Stimulated activated naive CD4-positive, alpha-beta T cell (primary cell): Measurements from ENCODE around the gene UBTF.

ENCODE experiments used
- DNase-seq, 6 experiments: peaks; one replicate each; lab custom pipeline; 2025; lab: John Stamatoyannopoulos, UW

Gene UBTF

DNA sequence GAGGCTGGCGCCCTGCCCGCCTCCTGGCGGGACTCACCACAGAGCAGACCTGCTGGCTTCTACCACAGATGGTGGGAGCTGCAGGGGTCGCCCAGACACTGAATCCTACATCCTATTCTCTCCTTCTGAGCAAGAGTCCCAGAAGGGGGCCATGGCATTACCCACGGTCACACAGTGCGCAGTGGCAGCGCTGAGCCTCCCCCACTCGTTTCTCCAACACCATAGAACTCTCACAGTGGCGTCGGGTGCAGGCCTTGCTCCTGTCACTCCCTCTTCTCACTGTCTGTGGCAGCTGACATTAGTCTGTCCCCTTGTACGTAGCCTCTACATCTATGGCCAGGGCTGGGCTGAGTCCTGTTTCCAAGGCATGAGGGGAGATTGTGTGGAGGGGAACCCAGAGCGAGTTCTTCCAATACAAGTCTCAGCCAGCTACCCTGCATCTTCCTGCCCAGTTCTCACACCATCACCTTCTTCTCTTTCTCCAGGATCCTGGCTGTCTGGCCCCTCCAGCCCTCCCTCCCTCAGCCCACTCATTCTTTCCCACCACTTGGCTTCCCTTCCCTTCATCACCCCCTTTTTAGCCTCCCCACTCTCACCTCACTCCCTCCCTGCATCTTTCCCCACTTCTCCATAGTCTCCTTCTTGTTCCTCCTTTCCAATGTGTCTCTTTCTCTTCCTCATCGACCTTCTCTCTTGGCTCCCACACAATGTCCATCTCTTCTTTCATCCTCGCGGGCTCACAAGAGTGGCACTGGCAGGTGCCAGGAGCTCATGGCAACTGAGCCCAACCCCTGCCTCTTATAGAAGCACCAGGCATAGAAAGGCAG is 5.9 kb downstream of the UBTF start:
- no peak for DNase-seq

DNA sequence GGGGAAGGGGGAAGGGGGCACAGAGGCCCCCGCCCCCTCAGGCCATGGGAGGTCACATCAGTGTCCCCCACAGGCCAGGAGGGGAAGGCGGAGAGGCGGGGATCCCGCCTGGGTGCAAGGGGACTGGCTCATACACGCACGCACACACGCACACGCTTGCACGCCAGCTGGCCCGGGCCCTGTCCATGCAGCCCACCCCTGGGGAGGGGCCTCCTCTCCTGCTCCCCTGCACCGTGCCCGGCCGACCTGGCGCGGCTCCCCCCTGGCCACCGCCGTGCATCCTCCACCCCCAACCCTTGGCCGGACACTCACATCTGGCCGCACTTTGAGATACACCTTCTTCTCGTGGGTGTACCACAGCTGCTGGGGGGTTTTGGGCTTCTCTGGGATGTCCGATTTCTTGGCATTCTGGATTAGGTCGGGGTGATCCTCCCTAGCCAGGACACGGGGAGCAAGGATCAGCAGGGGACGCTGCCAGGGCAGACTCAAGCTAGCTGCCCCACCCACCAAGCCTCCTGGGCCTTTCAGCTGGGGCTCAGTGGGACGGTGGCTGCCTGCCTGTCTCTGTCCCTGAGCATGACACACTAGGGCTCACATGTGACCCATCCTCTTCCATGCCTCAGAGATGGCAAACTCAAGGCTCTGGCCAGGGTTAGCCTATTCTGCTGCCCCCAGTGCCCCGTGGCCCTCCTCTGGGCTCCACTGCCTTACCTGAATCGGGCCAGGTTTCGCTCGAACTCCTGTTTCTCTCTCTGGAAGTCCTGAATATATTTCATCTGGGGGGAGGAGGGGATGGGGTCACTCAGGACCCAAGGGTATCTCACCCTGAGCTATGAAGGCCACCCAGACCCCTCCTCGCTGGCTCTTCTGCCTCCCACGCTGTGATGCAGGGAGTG is 6.7 kb downstream of the UBTF start:
- no peak for DNase-seq

DNA sequence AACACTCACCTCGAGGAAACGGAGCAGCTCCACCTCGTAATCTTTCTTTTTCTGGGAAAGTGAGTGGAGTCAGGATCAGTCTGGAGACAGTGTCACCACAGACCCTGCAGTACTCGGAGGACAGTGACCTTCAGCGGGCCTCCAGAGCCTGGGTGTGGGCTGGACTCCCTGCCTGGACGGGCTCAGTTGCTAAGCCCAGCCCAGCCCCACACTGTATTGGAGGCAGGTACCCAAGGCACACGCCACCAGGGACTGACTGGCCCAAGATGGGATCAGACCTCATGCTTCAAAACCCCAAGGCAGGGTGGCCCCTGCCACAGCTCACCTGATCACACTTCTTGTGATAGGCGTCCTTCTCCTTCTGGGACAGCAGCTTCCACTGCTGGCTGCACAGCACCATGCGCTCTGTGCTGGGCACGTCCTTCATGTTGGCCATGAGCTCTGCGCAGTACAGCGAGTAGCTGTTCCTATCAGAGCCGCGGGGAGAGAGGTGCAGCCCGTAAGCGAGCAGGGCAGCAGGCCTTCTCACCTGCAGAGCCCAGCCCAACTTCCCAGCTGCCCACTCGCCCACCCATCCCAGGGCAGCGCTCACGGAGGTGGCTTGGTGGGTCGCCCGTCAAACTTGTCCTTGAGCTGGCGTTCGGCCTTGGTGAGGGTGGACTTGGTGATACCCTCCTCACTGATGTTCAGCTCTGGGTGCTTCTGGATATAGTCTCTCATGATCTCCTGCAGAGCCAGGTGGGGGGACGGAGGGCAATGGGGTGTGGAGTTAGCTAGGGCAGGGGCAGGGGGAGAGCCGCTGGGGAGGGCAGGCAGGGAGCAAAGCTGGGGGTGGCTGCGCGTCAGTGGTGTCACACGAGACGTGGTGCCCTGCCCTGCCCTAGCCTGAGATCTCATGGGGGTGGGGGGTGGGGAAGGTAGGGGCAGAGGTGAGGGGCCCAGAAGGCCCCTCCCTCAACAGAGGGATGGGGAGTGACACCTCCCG is 7.9 kb downstream of the UBTF start:
- no peak for DNase-seq

GRCh38 chr17:44210342-44211192 is 8.9 kb downstream of the UBTF start:
- DNase-seq, result peak; percentile 84 to 93 (median 86)

- DNase-seq, result no peak
These were observed 9.6 kb downstream of the UBTF start for GRCh38 chr17:44209786-44210341.

DNA sequence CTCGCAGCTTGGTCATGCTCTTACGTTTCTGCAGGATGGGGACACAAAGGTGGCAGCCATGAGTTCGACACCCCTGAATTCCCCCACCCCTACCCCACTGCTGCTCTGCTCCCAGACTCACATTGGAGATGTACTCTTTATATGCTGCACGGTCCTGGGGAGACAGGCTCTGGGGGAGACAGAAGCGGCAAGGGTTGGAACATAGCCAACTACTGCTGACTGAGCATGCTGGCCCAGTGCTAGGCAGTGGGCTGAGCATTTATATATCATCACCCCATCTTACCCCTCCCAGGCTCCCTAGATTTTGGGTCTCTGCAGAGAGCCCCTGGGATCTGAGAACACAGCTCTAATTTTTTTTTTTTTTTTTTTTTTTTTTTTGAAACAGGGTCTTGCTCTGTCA is 11.7 kb downstream of the UBTF start:
- no peak for DNase-seq

DNA sequence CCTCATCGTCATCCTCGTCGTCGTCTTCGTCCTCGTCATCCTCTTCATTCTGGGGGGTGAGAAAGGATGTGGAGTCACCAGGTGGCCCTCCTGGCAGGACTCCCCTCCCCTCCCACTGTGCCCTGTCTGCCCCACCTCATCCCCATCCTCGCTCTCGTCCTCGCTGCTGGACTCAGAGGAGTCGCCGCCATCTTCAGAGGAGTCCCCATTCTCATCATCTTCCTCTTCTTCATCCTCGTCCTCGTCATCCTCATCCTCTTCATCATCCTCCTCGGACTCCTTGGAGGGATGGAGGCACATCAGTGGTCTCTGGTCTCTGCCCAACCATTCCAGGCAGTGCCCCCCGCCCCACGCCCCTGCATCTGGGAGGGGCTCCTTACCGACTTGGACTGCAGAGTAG is 12.2 kb downstream of the UBTF start:
- DNase-seq, result no peak

DNA sequence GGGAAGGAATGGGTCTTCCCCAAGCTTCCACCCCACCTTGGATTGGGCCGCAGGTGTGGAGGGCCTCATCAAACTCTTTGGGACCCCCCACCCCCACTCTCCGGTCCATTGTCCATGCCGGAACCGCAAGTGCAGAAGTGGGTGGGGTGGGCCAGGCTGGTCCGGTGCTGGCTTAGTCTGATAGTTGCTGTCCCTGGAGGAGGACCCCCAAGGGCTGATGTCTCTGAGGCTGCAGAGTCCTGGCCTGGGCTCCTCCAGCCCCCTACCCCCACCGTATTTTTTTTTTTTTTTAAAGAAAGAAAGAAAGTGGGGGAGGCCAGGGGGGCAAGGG is 12.7 kb downstream of the UBTF start:
- DNase-seq, result no peak

DNA sequence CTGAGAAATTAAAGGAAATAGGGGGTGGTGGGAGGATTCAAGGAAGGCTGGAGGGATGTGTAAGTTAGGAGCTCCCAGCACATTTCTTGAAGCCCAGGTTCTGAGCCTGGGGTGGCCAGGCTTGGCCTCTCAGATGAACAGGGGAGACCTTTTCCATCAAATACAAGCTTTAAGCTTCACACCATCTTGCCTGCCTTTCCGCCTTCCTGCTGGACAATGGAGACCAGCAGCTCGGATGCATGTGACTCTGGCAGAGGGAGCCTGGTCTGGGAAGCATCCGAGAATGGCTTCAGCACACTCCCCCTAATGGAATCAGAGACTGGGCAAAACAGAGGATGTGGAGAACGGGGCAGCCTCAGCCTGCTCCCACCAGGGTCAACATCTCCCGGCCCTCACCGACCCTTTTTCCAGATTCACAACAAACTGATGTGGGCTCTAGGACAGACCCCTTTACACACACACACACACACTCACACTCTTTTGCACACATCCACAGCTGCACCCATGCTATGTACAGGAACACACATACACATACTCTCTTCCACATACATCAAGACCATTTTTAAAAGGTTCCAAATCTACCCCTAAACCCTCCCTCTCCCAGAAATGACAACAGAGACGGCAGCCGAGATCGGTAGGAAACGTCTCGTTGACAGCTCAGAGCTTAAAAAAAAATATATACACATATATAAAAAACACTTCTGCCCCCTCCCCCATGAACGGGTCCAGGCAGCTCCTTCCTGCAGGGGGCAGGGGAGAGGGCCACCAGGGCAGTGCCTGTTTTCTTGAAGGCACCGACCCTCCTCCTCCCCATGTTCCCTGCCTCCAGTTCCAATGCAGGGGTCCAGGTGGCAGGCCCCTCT is 13.3 kb downstream of the UBTF start:
- no peak for DNase-seq

DNA sequence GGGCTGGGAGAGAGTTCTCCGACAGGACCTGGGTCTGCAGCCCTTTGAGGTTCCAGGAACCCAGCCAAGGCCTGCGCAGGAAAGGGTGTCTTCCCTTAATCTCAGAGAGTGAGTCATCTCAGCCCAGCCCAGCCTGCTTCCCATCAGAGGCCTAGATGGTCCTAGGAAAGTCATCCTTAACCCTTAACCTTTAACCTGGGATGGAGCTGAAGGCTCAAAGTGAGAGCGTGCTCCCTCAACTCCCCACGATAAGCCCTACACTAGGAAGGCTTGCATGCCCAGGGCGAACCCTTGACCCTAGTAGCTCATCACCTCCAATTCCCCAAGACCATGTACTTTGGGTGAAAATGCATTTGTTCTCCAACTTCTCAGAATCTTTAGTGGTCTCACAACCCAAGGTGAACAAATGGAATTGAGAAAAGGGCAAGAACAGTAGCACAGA is 15.0 kb downstream of the UBTF start:
- DNase-seq, result no peak

DNA sequence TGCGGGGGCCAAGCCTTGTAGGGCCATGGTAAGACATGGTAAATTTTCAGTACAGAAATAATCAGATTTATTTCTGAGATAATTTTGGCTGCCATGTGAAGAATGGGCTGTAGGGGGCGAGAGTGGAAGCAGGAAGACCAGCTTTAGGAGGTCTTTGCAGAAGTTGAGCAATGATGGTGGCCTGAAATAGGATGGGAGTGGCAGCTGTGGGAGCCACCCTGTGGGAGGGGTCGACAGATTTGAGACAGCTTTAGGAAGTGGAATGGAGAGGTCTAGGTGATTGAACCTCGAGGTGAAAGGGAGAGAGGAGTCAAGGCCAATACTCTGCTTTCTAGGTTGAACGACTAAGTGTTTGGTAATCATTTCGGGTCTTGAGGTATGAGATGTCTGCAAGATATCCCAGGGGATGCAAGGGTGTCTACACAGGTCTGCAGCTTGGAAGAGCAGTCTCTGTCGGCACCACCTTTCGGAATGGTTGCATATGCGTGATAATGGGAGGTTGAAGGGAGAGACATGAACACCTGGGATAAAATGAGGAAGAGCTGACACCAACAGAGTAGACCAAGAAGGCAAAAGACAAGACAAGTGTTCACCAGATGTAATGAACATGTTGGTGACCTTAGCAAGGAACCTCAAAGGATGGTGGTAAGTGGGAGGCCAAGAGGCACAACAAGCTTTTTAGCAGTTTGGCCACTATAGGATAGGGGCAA is 15.6 kb downstream of the UBTF start:
- DNase-seq, result peak in 5 of 6 experiments; percentile 9 to 47 (median 28)

- no peak for DNase-seq
These were observed 16.7 kb downstream of the UBTF start for GRCh38 chr17:44202756-44203155.

DNA sequence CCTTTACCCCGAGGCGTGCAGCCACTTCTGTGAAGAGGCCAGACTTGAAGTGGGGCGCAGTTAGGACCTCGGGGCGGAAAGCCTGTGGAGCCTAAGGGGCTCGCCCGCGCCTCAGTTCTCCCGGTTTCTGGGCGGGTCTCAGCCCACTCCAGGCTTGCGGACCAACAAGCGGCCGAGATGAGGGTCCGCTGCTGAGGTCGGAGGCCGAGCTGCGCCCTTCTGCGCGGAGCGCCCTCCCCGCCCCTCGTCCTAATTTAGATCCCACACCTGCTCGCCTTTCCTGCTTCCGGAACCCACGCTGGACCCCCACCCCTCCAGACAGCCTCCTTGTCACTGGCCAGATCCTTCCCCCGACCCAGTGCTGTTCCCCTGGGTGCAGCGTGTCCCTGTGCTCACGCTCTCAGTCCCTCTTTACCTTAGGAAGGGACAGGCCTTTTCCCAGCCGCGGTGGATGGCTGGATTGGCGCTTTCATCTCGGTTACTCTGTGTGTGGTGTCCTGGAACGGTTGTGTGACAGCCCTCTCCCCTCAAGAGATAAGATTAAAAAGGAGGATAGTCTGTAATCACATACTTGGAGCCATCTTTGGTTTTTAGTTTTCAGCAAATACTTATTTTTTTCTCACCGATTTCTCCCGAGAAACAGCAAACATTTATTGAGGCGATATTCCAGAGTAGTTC is 18.9 kb downstream of the UBTF start:
- DNase-seq, result no peak

- peak; percentile 97 to 99 (median 98) for DNase-seq
These were observed 19.7 kb downstream of the UBTF start, which contains the start of gene ATXN7L3 for GRCh38 chr17:44199553-44200477. TSS of gene ATXN7L3 (minus strand) at chr17:44199884. CDS start at chr17:44198070, 1,814 bp downstream.

GRCh38 chr17:44198721-44199552 is 20.5 kb downstream of the UBTF start:
- DNase-seq, result peak; percentile 50 to 82 (median 72)
